NCI-H1930 (cell line): ENCODE results near the gene GPR35.
A peak's percentile ranks its signal among the peaks of the same experiment; 100 is the strongest.
"Not testable (repeated sequence)": the region's sequence is repeated elsewhere in the genome, so short reads cannot be mapped to it uniquely, and the experiment has no call there.

Experiments
- DNase-seq, 2 experiments: peaks; one replicate each; lab custom pipeline; 2025; lab: John Stamatoyannopoulos, UW

GPR35 gene

DNA sequence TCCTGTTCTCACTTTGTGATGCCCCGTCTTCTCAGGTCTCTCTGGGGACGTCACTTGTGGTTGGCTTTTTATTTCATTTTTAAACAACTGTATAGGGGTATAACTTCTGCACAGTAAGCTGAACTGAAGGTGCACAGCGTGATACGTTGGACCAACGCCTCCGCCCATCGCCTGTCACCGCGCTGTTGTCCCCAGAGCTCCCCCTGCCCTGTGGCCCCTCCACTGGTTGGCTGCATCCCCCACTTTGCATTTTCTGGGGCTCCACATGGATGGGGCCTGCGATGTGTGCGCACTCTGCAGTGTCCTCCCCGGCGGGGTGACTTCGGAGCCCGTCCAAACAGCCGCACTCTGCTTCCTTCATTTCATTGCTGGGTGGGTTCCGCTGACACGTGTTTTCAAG lies 14.3 kb downstream of the GPR35 start:
- no peak for DNase-seq

DNA sequence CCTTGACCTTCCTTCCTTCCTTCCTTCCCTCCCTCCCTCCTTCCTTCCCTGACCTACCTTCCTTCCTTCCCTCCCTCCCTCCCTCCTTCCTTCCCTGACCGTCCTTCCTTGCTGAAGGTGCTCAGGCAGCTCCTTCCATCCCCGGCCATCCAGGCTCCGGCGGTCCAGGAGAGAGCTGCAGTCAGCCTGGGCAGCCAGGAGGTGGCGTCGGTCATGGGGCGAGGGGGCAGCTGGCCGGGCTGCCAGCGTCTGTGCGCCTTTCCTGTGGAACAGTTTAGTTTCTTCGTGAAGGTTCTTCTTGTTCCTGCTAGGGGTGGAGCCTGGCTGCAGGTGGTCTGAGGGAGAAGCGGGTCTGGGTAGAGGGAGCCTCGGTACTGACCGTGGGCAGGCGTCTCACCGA lies 15.7 kb downstream of the GPR35 start:
- peak; percentile 6 to 11 for DNase-seq

DNA sequence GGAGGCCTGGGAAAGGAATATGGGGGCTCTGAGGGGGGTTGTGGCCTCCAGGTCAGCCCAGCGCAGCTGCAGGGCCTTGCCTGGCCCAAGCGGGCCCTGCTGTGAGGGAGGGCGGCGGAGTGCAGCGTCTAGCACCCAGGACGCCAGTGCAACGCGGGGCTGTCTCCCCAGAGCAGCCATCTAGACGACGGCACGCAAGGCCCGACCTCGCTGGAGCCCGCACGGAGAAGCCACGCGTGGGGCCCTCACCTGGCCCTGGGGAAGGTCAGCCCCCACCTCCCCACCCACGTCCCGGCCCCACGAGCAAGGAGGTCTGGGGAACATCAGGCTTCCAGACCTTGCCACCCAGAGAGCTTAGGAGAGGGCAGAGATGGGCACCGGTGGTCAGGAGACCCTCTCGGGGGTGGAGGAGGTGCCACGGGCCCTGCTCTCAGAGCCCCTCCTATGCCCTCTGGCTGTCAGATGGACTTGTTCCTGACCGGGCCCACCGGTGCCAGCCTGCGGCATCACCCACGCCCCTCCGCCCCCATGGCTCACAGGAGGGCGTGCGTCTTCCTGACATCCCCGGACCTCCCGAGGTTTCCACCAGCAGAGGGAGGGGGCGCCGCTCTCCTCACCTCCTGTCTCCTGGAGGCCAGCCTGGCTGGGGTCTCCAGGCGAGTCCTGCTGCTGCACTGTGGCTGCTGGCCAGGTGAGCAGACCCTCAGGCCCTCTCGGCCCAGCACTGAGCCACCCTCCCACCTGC lies 17.0 kb downstream of the GPR35 start:
- DNase-seq: no peak

DNA sequence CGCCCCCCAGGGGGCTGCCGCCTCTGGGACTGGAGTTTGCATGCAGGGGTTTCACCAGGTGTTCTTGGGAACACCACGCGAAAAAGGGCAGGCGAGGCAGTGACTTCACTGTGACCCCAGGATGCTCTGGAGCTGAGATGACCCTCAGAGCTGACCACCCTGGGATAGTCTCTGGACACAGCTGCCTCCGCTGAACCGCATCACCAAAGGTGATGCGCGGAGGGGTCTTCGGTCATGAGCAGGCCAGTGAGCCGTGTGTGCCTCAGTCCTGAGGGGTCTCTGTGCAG lies 17.5 kb downstream of the GPR35 start:
- DNase-seq: no peak

DNA sequence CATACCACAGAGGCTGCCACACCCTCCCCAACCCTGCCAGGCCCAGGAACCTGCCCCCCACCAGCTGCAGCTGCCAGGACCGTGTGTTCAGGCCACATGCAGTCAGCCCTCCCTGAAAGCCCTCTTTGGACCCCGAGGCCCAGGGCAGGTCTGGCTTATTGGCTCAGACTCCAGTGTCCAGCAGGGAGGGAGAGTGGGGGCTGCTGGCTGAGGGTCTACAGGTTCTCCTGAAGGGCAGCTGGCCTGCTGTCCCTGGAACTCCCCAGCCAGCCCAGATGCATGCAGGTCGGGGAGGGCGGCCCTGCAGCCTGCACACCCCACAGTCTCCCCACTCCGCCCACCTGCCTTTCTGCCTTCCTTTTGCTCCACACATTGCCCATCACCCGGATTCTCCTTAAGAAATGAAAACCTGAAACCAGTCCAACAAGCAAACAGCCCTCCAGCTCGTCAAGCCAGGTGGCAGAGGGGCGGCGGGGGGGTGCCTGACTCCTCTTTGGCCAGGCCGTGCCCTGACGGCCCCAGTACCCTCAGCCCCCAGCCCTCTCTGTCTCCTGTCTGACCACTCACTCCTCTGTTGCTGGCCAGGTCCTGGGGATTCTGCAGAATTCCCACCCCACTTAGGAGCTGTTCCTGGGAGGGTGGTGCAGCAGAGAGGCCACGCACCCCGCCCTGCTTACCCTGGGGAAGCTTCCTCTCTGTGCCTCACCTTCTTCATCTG lies 18.0 kb downstream of the GPR35 start:
- DNase-seq: no peak

DNA sequence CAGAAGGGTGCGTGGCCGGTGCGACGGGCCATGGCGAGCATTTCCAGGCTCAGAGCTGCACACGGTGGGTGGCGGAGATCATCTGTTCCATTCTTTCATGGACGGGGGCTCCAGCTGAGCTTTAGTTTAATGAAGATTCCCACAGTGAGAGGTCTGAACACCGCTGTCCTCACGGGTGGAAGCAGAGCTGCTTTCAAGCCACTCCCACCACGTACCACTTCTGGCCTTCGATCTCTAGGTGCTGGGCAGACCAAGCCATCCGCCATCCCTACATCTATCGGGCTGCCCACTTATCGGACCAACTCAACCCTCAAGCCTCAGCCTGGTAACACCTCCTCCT lies 18.5 kb downstream of the GPR35 start:
- DNase-seq: no peak

DNA sequence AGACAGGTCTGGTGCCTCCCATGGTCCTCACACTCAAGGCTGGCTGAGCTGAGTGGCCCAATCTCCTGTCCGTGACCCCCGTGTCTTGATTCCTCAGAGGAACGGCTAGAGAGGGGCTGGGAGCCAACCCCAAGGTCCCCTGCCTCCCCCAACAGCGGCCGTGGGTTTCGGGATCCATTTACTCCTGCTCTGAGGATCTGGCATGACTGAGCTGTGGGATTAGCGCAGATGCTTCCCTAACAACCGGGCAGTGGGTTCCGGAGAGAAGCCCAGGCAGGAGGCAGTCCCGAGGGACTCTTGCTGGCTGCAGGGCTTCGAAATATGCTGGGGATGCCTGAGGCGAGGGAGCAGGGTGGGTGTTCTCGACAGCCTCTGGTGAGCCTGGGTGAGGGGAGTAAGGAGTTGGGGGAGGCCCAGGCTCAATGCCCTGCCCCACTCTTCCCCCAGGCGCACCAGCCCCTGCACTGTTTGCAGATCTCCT lies 18.9 kb downstream of the GPR35 start:
- no peak for DNase-seq

DNA sequence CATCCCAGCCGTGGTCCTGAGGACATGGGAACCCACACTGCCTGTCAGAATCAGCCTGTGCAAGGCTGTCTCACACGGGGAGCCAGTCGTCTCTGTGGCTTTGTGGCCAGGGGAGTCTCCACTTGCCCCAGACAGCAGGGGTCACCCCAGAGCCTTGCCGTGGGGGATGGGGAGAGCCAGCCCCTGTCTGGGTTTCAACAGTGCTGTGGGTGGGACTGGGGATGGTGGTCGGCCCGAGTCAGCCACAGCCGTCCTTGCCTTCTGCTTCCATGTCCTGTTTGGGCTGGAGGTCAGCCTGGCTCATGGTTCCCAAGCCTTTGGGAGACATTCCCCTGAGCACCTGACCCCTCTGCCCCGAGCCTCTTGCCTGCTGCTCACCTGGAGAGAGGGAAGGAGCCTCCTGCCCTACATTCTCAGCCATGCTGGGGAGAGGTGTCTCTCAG lies 19.6 kb downstream of the GPR35 start:
- no peak for DNase-seq

DNA sequence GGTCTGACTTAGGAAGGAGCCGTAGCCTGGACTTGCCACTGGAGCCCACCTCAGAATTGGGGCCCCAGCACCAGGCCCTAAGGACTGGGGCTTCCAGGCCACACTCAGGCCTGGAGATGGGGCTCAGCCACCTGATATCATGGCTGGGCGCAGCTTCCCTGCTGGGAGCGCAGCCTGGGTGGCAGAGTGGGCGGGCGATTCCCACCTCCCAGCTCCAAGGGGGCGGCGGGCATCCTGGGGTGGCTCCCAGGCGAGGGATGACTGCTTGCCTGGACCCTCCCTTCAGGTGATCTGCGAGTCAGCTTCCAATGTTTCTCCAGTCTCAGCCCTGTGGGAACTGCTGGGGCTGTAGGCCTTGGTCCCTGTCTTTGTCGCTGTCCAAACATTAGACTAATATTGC lies 20.1 kb downstream of the GPR35 start:
- DNase-seq: no peak

DNA sequence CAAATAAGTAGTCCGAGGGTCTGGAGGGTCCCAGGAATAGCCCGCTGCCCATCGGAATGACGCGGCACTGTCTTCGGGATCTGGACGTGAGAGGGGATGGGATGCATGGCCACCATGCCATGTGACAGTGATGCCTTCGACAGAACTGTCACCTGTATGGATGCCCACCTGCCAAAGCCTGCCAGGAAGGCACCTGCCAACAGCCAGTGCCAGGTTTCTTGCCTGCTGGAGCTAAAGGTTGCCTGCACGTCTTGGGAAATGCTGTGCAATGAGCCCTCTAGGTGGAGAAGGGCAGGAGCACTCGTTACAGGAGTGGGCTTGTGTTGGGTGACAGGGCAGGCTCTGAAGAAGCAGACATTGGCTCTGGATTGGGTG lies 20.5 kb downstream of the GPR35 start:
- no peak for DNase-seq

DNA sequence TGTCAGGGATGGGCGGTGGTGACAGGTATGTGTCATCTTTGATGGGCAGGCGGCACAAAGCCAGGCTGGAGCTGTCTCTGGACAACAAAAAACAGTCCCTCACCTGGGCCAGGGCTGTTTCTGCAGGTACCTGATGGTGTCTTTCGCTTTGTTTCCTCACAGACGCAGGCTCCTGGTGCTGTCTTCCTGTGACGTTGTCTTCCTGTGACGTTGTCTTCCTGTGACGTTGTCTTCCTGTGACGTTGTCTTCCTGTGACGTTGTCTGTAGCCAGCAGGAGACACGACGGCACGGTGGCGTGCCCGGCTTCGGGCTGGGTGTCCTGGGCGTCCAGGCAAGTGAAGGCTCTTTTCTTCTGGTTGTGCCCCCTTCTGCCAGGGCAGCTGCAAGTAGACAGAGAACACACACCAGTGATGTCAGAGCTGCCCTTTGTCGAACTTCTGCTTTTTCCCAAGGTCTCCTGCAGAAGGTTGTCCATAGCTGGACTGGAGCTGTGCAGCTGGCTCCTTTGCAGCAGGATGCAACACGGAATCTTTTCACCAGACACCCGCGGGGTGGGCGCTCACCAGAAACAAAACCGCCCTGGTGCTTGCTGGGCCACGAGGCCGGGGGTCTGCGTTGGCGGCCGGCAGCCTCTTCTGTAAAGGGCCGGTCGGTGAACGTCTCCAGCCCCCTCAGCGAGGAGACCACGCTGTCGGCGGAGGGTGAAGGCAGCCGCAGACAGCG lies 21.1 kb downstream of the GPR35 start:
- DNase-seq: peak; percentile 34 to 60

DNA sequence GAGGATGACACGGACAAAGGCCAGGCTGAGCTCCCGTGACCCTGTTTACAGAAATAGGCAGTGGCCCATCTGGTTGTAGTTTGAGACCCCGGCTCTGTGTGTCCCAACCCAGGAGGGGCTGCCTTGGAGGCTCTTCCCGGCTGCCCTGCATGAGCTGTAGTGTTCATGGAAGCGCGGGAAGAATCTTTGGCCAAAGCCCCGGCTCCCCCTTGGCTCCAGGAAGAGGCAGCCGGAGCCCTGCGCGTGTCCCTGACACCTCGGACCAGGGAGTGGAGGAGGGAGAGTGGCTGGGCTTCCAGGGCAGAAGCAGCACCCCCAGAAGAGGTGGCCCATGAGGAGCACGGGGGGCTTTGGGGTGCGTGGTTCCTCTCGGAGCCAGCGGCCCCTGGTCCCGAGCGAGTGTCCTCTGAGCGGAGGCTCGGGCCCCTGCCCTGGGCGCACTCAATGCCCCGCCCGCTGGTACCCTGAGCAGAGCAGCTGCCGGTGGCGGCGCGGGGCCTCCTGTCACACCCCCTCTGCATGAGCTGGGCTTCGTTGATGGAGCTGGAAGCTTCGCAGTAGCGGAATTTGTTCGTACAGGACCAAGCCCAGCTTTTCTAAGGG lies 21.7 kb downstream of the GPR35 start:
- no peak for DNase-seq

DNA sequence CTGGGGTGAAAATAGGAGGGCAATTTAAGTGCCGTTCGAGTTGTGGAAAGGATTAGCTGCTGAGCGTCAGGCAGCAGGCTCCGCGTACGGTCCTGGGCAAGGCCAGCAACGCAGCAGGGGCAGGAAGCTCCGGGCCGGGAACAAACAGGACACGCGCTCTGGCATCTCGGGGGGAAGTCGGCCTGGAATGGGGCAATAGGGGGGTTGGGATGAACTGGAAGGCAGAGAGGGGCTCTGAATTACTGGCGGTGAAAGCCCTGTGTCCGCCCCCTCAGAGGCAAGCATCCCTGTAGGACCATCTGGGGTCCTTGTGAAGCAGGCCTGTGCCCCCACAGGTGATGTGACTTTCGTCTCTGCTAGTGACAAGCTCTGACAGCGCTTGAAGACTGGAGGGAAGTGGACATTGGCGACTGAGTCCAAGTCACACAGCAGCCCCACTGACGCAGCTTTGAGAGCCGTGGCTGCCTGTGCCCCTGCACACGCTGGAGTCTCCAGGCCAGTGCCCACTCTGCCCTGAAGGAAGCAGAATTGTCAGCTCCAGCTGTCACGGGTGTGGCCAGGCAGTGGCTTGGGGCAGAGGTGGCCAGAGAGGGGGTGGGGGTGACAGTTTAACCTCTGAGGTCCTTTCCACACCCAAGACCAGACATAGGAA lies 22.3 kb downstream of the GPR35 start:
- DNase-seq: no peak

DNA sequence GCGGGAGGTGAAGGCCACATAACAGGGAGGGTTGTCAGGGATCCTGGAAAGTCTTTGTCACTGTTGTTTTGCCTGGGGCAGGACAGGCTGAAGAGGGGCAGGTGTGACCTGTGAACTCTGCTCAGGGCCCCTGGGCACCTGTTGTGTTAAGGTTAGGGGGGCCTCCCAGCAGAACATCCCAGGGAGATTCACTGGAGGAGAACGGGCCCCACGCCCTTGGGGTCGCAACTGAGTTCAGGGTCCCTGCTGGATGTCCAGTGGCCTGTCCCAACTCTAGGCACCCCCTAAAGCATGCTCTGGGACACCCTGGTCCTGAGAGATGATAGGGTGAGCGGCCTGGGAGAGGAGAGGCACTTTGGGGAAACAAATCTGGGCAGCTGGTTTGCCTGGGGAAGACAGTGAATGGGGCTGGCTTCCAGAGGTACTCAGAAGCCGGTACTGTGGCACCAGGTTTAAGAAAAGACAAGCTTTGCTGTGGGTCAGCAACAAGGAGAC lies 22.9 kb downstream of the GPR35 start:
- DNase-seq: no peak

DNA sequence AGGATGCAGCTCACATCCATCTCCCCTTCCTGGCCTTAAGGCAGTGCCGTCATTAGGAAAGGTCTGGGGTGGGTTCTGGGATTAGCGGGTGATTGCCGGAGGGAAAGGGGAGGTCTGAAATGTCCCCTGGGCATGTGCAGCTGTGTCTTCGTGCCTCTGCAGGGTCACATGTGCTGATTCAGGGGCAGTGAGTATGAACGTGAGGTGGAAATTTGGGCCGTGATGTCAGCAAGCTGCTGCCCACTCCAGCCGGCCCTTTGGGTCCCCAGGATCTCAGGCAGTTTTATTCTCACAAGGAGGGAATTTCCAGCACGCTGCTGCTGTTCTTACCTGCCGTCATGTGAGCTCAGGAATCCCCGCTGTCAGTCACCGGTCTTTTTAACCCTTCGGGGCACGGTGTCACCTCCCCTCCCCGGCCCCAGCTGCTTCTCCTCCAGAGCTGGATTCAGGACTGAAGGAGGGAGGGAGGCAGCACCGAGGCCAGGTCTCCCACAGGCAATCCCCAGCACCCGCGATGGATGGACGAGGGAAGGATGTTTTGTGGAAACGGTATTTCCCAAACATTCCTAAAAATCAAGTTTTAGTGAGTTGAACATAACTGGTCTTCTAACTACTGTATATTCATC lies 23.5 kb downstream of the GPR35 start:
- DNase-seq: no peak

DNA sequence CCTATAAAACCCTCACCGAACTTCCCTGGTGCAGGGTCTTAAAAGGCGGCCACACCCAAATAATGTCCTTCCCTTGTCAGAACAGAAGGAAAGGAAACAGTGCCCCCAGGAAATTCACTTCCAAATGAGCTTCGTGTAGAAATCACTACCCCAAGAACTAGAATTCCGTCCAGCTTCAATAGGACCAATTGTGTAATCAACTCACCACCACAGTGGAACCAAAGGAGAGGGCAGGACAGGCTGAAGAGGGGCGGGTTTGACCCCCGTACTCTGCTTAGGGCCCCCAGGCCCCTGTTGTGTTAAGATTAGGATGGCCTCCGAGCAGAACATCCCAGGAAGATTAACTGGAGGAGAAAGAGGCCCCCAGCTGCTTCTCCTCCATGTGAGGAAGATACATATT lies 24.1 kb downstream of the GPR35 start:
- no peak for DNase-seq

DNA sequence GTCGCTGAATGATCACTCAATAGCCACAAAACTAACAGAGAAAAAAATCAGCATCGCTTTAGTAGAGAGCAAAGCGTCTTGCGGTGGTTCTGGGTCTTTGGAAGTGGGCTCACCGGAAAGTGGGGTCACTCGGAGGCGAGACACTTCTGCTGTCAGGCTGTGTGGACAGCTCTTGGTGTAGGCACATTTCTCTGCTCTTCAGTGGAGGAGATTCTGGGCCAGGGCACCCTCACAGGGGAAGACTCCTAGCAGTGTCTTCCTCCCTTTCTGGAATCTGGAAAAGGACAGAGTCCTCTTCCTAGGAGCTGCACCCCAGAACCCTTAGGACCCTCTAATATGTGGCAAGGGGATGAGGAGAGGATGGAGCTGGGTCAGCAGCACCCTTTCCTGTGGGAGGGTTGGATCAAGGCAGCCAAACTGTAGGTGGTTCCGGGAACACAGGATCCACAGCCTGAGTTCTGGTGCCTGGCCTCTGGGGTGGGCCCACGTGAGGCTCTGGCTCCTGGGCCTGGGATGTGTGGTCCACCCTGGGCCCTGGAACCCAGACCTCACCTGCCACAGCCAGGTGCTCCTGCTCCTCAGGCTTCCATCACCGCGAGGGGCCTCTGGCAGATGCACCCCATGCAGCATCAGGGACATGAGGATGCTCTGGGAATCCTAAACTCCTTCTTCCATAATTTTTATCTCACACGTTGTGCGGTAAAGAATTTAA lies 25.1 kb downstream of the GPR35 start:
- no peak for DNase-seq

DNA sequence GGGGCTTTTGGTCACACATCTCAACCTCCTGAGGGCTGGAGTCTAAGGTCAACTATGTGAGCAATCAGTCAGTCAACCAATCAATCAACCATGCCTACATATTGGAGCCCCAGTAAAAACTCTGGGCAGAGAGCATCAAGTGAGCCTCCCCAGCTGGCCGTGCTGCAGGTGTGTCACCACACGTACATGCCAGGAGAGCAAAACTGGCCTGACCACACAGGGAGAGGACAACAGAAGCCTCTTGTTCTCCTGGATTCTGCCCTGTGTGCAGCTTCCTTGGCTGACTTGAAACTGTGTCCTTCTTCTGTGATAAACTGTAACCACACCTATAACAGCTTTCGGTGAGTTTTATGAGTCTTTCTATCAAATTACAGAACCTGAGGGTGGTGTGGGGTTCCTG lies 25.9 kb downstream of the GPR35 start:
- DNase-seq: no peak

DNA sequence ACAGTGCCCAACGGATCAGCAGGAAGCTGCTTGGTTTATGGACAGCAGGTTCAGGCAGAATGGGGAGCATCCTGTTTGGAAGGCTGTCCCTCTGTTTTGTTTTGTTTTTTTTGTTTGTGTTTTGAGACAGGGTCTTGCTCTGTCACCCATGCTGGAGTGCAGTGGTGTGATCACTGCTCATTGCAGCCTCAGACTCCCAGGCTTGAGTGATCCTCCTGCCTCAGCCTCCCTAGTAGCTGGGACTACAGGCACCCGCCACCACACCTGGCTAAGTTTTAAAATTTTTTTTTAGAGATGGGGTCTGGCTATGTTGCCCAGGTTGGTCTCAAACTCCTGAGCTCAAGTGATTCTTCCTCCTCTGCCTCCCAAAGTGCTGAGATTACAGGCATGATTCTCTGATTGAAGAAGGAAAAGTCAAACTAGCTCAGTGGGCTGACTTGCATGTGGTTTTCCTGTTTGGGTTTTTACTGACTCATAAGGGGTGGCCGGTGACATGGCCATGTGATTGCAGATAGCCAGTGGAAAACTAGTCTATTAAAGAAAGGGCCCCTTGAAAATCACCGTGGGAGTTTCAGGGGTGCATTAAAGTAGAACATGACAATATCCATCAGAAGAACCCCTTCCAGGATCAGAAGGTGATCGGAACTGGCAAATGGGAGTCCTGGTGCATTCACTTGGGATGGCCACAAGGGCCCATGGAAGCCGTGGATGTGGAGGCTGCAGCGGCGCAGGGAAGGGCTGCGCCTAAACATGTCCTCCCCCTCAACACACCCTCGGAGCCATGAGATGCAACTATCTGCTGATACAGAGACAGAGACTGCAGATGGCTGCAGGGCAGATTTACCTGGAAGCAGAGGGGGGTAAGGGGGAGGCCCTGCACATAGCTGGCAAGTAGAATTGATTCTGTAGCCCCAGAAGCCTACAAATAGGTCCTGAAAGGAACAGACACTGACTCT lies 30.9 kb downstream of the GPR35 start:
- no peak for DNase-seq

DNA sequence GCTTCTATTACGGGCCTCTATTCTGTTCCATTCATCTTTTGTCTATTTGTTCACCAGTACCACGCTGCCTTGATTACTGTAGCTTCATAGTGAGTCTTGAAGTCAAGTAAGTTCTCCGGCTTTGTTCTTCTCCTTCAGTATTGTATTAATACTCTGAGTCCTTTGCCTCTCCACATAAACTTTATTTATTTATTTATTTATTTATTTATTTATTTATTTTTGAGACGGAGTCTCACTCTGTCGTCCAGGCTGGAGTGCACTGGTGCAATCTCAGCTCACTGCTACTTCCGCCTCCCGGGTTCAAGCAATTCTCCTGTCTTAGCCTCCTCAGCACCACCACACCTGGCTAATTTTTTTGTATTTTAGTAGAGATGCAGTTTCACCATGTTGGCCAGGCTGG lies 34.6 kb downstream of the GPR35 start:
- not testable (repeated sequence) for DNase-seq
